MG63 (cell line): Measurements from ENCODE around the gene PKN3. TPM values are rescaled to one million over a fixed set of nuclear protein-coding genes. Genes with fewer than 3 reads are reported as not detected.
"Not testable (repeated sequence)": the region's sequence is repeated elsewhere in the genome, so short reads cannot be mapped to it uniquely, and the experiment has no call there.

Source experiments
- DNase-seq: peaks from one replicate; pipeline ENCODE4 v3.0.0-alpha.2; 2020
- H3K27me3 ChIP-seq: fragments of 250-450 bp; sonication (Bioruptor Pico); 2 replicates; pipeline ENCODE4 v1.5.1; 2020; ENCODE audit warnings: mild to moderate bottlenecking, moderate library complexity
- H3K36me3 ChIP-seq: fragments of 250-450 bp; sonication (Bioruptor Pico); 2 replicates; pipeline ENCODE4 v1.5.1; 2020; ENCODE audit warnings: mild to moderate bottlenecking, moderate library complexity
- H3K4me3 ChIP-seq: fragments of 250-450 bp; sonication (Bioruptor Pico); 2 replicates; pipeline ENCODE4 v1.5.1; 2020; ENCODE audit warnings: mild to moderate bottlenecking, moderate library complexity
- H3K9me3 ChIP-seq: fragments of 250-450 bp; sonication (Bioruptor Pico); 2 replicates; pipeline ENCODE4 v1.5.1; 2020; ENCODE audit warnings: mild to moderate bottlenecking, moderate library complexity
- total RNA-seq: library from RNA; depleted of rRNA; stranded (reverse); fragments of >200 nt; shearing (Covaris generic); gene quantifications from 2 replicates; pipeline ENCODE4 v1.2.3, GENCODE V29; 2014; ENCODE audit warnings: low replicate concordance; rRNA removed

Gene PKN3
- 10.2 and 10.5 TPM in 2 replicates for total RNA-seq

DNA sequence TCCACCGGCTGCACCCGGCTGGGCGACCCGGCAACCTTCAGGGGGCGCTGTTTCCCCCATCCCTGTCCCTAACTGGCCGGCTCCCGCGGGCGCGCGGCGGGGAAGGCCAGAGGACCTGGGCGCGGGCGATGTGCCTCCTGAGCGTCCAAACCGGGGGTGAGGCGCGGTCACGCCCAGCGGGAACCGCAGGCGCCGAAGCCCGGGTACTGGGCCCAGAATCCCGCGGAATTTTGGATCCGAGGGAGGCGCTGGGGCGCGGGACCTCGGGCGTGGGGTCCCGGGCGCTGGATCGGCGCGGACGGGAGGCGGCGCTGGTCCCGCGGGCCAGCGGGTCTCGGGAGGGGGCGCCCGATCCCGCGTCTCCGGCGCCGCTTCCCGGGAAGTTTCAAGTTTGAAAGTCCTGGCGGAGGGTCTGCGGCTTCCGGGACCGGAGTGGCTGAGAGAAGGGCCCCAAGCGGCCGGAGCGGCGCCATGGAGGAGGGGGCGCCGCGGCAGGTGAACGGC, at the start of gene PKN3:
Gene PKN3, plus strand, starts transcription at position 59 of the 504 bp plus-strand sequence. Its CDS starts 413 bp downstream, at position 472.
- peak; percentile 89 for DNase-seq
- peaks cover 2% of the 10 kb centered on the region; the same call in 1 of the 2 replicates for H3K36me3 ChIP-seq
- no peaks in the 10 kb centered on the region for H3K9me3 ChIP-seq
- peak within 1 kb of the TSS; percentile 70 for H3K4me3 ChIP-seq
- H3K27me3 ChIP-seq: no peaks in the 10 kb centered on the region

DNA sequence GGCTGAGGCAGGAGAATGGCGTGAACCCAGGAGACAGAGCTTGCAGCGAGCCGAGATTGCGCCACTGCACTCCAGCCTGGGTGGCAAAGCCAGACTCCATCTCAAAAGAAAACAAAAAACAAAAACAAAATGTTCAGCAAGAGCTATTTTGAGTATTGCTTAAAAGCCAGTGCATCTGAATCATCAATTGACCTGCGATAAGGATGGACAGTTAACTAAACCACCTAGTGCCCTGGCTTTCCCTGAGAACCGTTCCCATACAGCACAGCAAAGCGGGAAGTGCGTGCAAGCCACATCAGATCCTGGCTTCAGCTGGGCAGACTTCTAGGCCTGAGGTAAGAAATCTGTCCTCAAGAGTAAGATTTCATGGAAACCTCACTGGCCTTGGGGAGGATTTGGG, 48.4 kb upstream of the PKN3 start:
- no peaks in the 10 kb centered on the region; the same call in none of the 2 replicates for H3K36me3 ChIP-seq
- no peak for DNase-seq
- no peaks in the 10 kb centered on the region for H3K27me3 ChIP-seq
- H3K4me3 ChIP-seq: no peak overlapping the region
- no peaks in the 10 kb centered on the region for H3K9me3 ChIP-seq

DNA sequence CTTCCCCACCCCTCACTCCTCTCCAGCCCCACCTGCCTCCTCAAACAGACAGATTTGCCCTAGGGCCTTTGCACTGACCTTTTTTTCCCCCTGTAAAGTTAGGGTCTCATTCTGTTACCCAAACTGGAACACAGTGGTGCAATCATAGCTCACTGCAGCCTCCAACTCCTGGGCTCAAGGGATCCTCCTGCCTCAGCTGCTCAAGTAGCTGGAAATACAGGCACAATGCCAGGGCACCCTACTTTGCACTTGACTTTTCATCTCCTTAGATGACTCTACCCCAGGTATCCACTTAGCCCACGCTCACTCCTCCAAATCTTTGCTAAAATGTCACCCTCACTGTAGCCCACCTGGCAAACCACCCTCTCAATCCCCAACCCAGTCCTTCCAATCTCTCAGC, 47.8 kb upstream of the PKN3 start:
- no peaks in the 10 kb centered on the region for H3K27me3 ChIP-seq
- no peak for DNase-seq
- no peak overlapping the region for H3K4me3 ChIP-seq
- H3K36me3 ChIP-seq: no peaks in the 10 kb centered on the region; the same call in none of the 2 replicates
- no peaks in the 10 kb centered on the region for H3K9me3 ChIP-seq

DNA sequence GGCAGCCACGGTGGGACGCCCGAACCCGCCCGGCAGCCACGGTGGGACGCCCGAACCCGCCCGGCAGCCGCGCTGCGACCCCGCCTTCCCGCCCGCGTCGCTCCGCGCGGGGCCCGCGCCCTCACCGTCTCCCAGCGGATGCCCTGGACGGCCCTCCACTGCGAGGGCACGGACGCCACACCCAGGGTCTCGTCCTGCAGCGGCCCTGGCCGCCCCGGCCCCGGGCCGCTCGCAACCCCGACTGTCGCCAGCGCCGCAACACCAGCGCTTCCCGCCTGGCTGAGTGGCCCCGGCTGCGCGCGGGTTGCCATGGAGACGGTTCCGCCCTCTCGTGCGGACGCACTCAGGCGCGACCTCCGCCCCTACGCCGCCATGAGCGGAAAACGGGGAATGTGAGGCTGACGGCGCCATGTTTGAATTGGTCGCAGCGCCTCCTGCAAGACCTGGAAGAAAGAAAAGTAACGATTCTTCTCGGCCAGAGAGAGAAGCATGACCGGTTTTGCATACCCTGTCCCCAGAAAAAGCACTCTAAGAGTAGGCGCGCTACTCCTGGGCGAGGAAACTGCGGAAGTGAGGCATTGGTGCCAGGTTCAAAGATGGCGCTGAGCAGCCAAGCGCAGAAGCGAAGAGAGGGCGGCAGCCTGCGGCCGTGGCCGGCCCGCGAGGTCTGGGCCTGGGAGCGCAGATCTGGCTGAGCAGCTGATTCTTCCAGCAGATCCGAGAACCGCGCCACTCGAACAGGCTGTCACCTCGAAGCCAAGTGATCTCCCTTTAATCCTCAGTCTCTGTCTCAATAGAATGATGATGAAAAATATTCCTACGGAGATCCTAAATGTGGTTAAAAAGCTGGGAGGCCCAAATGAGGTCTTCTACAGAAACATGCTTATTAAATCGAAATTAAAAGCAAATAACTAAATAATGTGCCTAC, 45.6 kb upstream of the PKN3 start, which contains the start of gene DYNC2I2:
Gene DYNC2I2, minus strand, starts transcription at position 432 of the 928 bp plus-strand sequence. Its CDS starts 121 bp downstream, at position 311.
- DNase-seq: peak; percentile 94
- H3K36me3 ChIP-seq: no peaks in the 10 kb centered on the region; the same call in none of the 2 replicates

DNA sequence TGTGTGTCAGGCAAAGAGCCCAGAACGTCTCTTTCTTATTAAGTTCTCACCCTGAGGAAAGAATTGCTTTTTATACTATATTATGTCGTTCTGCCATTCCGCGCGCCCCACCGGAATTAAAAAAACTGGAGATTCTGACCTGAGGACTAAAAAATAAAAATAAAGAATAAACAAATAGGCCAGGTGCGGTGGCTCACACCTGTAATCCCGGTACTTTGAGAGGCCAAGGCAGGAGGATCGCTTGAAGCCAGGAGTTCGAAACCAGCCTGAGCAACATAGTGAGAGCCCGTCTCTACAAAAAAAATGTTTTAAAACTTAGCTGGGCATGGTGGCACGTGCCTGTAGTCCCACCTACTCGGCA, 45.0 kb upstream of the PKN3 start:
- peak overlapping the region; percentile 59 for H3K4me3 ChIP-seq
- no peaks in the 10 kb centered on the region for H3K27me3 ChIP-seq
- H3K36me3 ChIP-seq: no peaks in the 10 kb centered on the region; the same call in none of the 2 replicates

More for the DNA sequence above, 45.6 kb upstream of the PKN3 start, which contains the start of gene DYNC2I2:
- no peaks in the 10 kb centered on the region for H3K9me3 ChIP-seq
- H3K27me3 ChIP-seq: no peaks in the 10 kb centered on the region
- H3K4me3 ChIP-seq: peak within 1 kb of the TSS; percentile 59

DNA sequence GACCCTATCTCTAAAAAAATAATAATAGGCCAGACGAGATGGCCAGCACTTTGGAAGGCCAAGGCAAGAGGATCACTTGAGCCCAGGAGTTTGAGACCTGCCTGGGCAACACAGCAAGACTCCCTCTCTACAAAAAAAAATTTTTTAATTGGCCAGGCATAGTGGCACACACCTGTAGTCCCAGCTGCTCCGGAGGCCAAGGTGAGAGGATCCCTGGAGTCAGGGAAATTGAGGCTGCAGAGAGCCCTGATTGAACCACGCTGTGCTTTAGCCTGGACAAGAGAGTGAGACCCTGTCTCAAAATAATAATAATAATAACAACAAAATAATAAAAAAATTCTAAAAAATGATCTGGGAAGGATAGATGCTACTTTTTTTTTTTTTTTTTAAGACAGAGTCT, 44.5 kb upstream of the PKN3 start:
- no peaks in the 10 kb centered on the region for H3K27me3 ChIP-seq

More for the DNA sequence above, 45.0 kb upstream of the PKN3 start:
- no peak for DNase-seq
- H3K9me3 ChIP-seq: no peaks in the 10 kb centered on the region

DNA sequence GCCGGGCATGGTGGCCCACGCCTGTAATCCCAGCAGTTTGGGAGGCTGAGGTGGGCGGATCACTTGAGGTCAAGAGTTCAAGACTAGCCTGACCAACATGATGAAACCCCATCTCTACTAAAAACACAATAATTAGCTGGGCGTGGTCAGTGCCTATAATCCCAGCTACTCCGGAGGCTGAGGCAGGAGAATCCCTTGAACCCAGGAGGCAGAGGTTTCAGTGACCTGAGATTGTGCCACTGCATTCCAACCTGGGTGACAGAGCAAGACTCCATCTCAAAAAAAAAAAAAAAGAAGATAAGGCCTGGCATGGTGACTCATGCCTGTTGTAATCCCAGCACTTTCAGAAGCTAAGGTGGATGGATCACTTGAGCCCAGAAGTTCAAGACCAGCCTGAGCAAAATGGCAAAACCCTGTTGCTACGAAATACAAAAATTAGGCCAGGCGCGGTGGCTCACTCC, 35.8 kb upstream of the PKN3 start:
- H3K4me3 ChIP-seq, H3K27me3 ChIP-seq, H3K9me3 ChIP-seq, H3K36me3 ChIP-seq: not testable (repeated sequence)
- DNase-seq: peak; percentile 10

More for the DNA sequence above, 44.5 kb upstream of the PKN3 start:
- Histone ChIP-seq H3K4me3 (no peak overlapping the region), H3K9me3 (no peaks in the 10 kb centered on the region), H3K36me3 (no peaks in the 10 kb centered on the region; the same call in none of the 2 replicates)
- DNase-seq: no peak

DNA sequence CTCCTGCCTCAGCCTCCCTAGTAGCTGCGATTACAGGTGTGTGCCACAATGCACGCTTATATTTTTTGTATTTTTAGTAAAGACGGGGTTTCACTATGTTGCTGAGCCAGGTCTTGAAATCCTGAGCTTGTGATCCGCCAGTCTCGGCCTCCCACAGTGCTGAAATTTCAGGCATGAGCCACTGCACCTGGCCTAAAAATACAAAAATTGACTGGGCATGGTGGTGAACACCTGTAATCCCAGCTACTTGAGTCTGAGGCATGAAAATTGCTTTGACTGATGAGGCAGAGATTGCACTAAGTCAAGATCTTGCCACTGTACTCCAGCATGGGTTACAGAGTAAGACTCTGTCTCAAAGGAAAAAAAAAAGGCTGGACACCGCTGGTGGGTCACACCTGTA, 32.5 kb upstream of the PKN3 start:
- DNase-seq: no peak
- H3K9me3 ChIP-seq: no peaks in the 10 kb centered on the region
- no peaks in the 10 kb centered on the region for H3K27me3 ChIP-seq
- H3K36me3 ChIP-seq: no peaks in the 10 kb centered on the region
- H3K4me3 ChIP-seq: no peak overlapping the region

DNA sequence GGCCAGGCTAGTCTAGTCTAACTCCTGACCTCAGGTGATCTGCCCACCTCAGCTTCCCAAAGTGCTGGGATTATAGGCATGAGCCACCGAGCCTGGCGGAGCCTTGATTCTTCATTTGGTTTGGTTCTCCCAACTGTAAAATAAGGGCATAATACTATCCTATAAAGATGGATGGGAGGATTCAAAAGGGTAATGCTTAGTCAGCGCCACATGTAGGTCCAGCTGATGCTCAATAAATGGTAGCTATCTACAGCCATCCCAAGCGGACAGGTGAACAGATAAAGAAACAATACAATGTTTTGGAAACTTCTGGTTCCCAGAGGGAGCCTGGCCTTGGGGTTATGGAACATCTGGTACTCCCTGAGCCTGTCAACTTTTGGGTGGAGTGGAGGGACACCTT, 26.9 kb upstream of the PKN3 start:
- no peak overlapping the region for H3K4me3 ChIP-seq
- no peaks in the 10 kb centered on the region for H3K36me3 ChIP-seq
- DNase-seq: no peak
- no peaks in the 10 kb centered on the region for H3K9me3 ChIP-seq
- no peaks in the 10 kb centered on the region for H3K27me3 ChIP-seq

DNA sequence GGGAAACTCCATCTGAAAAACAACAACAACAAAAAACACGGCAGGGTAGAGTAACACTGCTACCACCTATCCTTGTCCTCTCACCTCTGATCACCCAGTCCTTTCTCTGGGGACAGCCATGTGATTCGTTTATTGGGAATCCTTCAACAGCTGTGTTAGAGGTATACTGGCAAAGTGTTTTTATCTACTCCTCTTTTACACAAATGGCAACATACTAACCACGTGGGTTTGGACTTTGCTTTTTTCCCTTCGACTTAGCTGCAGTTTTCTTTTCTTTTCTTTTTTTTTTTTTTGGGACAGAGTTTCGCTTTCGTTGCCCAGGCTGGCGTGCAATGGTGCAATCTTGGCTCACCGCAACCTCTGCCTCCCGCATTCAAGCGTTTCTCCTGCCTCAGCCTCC, 24.5 kb upstream of the PKN3 start:
- H3K27me3 ChIP-seq: no peaks in the 10 kb centered on the region
- H3K9me3 ChIP-seq: no peaks in the 10 kb centered on the region
- H3K4me3 ChIP-seq: no peak overlapping the region

DNA sequence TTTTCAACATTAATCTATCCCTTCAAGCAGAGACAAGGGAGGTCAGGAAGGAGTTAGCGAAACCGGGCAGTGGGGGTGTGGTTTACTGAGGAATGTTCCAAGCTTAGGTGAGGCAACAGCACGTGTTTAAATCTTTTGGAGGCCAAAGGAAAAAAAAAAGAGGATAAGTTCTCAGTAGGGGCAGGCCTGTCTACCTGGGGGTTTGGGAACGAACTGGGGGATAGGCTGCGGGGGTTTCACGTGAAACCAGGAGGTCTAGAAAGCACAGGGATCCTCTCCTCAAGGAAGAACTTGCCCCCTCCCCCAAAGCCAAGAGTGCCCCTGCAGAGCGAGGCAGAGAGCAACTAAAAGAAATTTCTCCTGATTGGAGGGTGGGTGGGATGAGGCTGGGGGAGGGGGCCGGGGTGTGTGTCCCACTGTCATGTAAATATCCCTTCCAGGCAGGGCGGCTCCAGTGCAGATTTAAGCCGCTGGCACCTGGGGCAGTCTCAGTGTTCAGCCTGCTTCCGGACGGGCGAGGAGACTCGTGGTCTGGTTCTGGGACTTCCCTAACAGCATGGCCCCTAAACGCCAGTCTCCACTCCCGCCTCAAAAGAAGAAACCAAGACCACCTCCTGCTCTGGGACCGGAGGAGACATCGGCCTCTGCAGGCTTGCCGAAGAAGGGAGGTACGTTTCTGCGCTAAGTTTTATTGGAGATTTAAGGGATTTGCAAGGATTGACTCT, 18.8 kb upstream of the PKN3 start:
- no peaks in the 10 kb centered on the region for H3K27me3 ChIP-seq
- H3K4me3 ChIP-seq: peak overlapping the region; percentile 68
- H3K36me3 ChIP-seq: no peaks in the 10 kb centered on the region
- DNase-seq: peak; percentile 46
- no peaks in the 10 kb centered on the region for H3K9me3 ChIP-seq

More for the DNA sequence above, 24.5 kb upstream of the PKN3 start:
- no peak for DNase-seq
- H3K36me3 ChIP-seq: no peaks in the 10 kb centered on the region

DNA sequence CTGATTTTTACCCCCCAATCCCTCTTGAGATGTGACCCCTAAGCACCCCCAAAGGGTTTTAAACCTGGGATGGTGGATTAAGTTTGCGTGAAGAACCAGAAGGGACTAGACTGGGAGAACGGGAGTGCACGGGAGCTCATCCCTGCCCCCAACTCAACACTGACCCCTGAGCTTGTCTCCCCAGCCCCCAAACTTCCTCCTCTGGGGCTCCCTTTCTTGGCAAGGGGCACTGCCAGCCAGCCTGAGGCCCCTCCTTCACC, 18.3 kb upstream of the PKN3 start:
- no peaks in the 10 kb centered on the region for H3K9me3 ChIP-seq
- DNase-seq: no peak
- no peaks in the 10 kb centered on the region for H3K36me3 ChIP-seq
- H3K4me3 ChIP-seq: peak overlapping the region; percentile 68
- H3K27me3 ChIP-seq: no peaks in the 10 kb centered on the region

DNA sequence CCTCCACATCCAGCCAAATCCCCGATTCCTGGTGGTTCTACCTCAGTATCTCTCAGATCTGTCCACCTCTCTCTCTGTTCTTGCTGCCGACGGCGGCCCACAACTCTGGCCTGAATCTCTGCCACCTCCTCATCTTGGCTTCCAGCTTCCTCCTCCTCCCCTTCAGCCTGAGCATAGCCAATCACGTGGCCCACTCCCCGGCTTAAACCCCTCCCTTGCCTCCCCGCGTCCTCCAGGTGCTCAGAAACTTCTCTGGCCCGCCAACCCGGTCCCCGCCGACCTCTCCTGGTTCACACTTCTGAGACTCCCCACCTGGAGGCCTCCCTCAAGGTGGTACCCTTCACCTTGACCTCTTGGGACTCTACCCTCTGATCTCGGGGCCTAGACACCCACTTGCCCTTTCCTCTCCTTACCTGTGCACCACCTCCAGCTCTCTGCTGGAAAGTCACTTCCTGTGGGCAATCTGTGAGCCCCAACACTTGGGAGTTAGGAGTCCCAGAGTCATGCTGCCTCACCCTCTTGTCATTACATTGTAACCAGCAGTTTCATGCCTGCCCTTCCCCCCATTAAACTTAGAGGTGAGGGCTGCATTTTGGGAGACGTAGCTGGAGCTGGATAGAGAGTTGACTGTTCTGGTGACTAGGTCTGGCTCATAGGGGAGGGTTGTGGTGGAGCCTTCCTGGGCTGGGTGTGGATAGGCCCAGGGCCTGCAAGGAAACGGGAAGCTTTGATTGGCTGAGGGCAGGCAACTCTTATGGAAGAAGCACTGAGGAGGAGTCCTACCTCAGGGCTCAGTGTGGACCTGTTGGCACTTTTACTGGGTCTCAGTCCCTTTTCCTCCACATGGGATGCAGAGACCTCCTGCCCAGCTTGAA, 17.7 kb upstream of the PKN3 start:
- H3K27me3 ChIP-seq: no peaks in the 10 kb centered on the region
- no peaks in the 10 kb centered on the region for H3K9me3 ChIP-seq
- no peaks in the 10 kb centered on the region for H3K36me3 ChIP-seq
- DNase-seq: peak; percentile 83
- peak overlapping the region; percentile 68 for H3K4me3 ChIP-seq

DNA sequence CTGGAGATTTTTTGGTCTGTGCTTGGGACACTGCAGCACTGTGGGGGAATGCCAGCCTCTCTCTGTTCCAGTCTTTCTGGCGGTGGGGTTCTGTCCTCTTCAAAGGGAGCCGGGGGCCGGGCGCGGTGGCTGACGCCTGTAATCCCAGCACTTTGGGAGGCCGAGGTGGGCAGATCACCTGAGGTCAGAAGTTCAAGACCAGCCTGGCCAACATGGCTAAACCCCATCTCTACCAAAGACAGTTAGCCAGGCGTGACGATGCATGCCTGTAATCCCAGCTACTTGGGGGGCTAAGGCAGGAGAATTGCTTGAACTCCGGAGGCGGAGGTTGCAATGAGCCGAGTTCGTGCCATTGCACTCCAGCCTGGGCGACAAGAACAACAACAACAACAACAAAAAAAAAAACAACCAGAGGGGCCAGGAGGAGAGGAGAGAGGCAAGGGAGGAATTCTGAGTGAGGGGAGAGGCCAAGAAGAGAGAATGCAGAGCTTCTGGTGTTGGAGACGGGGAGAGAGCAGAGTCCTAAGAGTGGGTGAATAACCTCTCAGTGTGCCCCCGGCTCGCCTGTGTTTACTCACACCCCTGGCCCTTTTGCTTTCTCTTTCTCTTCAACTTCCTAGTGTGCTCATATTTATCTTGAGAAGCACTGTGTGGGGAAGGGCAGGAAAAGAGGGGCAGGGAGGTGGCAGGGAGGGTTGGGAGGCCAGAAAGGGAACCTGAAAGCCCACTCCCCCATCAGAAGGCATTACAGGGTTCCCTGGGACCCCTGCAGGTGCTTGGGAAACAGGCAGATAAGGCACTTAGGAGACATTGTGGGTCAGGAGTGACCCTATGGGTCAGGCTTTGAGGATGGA, 16.4 kb upstream of the PKN3 start:
- Histone ChIP-seq H3K9me3 (no peaks in the 10 kb centered on the region), H3K27me3 (no peaks in the 10 kb centered on the region), H3K36me3 (peaks cover 8% of the 10 kb centered on the region), H3K4me3 (no peak overlapping the region)
- no peak for DNase-seq

DNA sequence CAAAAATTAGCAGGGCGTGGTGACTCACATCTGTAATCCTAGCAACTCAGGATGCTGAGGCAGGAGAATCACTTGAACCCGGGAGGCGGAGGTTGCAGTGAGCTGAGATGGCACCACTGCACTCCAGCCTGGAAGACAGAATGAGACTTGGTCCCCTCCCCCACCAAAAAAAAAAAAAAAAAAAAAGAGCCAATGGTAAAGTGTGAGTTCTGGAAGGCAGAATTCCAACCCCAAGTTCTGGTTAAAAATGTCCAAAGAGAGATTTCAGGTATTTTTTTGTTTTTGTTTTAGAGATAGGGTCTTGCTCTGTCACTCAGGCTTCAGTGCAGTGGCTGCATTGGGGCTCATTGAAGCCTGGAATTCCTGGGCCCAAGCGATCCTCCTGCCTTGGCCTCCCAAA, 14.8 kb upstream of the PKN3 start:
- no peaks in the 10 kb centered on the region for H3K9me3 ChIP-seq
- no peaks in the 10 kb centered on the region for H3K27me3 ChIP-seq
- DNase-seq: no peak
- H3K4me3 ChIP-seq: no peak overlapping the region
- H3K36me3 ChIP-seq: peaks cover 22% of the 10 kb centered on the region
